SU-DHL-6 (cell line): ENCODE results near the gene GDAP2.

Experiments
- CTCF ChIP-seq: fragments of 200-600 bp; sonication (generic); IDR thresholded peaks from one replicate; pipeline ENCODE4 v1.5.1; 2017; ENCODE audit warnings: antibody characterized with exemption, mild to moderate bottlenecking, low read length, moderate library complexity; ENCODE audit not compliant: insufficient read depth, poor library complexity, severe bottlenecking
- EZH2phosphoT487 ChIP-seq: fragments of 200-600 bp; sonication (generic), shearing (Covaris generic); conservative IDR thresholded peaks from 2 replicates; pipeline ENCODE4 v1.6.1; 2018; ENCODE audit warnings: mild to moderate bottlenecking, antibody characterized with exemption, low read length, moderate library complexity, mixed read lengths

DNA sequence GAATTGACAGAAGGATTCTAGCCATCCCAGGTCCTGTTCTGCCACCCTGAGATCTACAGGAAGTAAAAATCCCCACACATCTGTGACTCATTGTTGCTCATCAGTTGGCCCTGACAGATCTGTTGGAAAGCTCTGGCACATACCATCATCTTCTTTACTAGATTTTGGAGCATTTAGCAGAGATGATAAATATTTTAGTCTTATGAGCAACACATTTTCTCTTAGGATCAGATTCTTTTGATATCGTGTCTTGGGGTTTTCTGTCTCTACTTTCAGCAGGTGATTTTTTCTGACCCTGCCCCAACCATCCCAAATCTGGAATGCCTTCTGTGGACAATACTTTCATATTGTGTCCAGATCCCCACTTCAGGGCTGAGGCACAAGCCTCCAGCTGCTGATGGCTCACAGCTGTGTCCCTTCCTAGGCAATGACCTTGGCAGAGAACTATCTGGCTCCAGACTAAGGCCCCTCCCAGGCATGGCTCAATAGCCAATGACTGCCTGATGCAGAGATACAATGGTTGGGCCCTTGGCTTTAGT, 102.8 kb downstream of the GDAP2 start:
- TF ChIP-seq CTCF (no peak), EZH2phosphoT487 (no peak)
